Measurements from ENCODE around the gene THOC1. TPM values are rescaled to one million over a fixed set of nuclear protein-coding genes. Genes with fewer than 3 reads are reported as not detected.

The THOC1 gene
- polyA plus RNA-seq, 3 donors: 7.8 to 18.3 (median 8.9) TPM

GRCh38 chr18:212780-213179 is 55.1 kb downstream of the THOC1 start:
- Mint-ChIP-seq H3K36me3 (peaks cover 81 to 84% of the 10 kb centered on the region in 2 donors), H3K27ac (no peak overlapping the region), H3K9me3 (no peaks in the 10 kb centered on the region), H3K4me3 (no peak overlapping the region), H3K4me1 (no peaks in the 10 kb centered on the region), H3K27me3 (ENCODE audit: low read depth in 3 of 3) (peaks cover 0 to 2% (median 0%) of the 10 kb centered on the region in 3 donors)
- Histone ChIP-seq H3K4me3 (replicated peaks in 1 of 3; ENCODE audit: low read depth in 2 of 3, low read length in 3 of 3) (no peak overlapping the region), H3K79me2 (ENCODE audit: insufficient read depth, low read length) (no peaks in the 10 kb centered on the region), H3K27ac (ENCODE audit: low read depth in 1 of 2, low read length in 2 of 2) (no peak overlapping the region), H3K9ac (ENCODE audit: insufficient read depth, low read length, poor library complexity, severe bottlenecking) (no peak overlapping the region), H3K4me1 (ENCODE audit: control insufficient read depth in 1 of 2, insufficient read depth in 2 of 2, low read length in 2 of 2) (no peaks in the 10 kb centered on the region), H3K27me3 (ENCODE audit: control insufficient read depth in 2 of 2, insufficient read depth in 2 of 2, low read length in 2 of 2) (no peaks in the 10 kb centered on the region), H3K4me2 (replicated peaks; ENCODE audit: extremely low read depth, low read length, poor library complexity, severe bottlenecking) (no peak overlapping the region), H3K36me3 (replicated peaks in 1 of 2; ENCODE audit: control insufficient read depth in 1 of 2, insufficient read depth in 2 of 2, low read length in 2 of 2) (peaks cover 84 to 98% of the 10 kb centered on the region in 2 donors), H4K20me1 (ENCODE audit: insufficient read depth, low read length) (no peaks in the 10 kb centered on the region), H2AFZ (ENCODE audit: insufficient read depth, low read depth, low read length, poor library complexity, severe bottlenecking) (no peak overlapping the region), H3K9me3 (replicated peaks in 1 of 2; ENCODE audit: control insufficient read depth in 1 of 2, insufficient read depth in 1 of 2, low read length in 2 of 2) (no peaks in the 10 kb centered on the region)
- no CpG with 5 or more reads among the region's 1 CpG for WGBS (ENCODE audit: insufficient coverage)
- intact Hi-C loops (cut with micrococcal nuclease): no loop called here
- TF ChIP-seq CTCF (IDR thresholded peaks at IDR 0.05): no peak
- DNase-seq: no peak

- no peaks in the 10 kb centered on the region for H3K79me2 ChIP-seq (ENCODE audit: insufficient read depth, low read length)
- intact Hi-C loops (cut with micrococcal nuclease): no loop called here
- Mint-ChIP-seq H3K27ac (no peak overlapping the region), H3K36me3 (peaks cover 77 to 80% of the 10 kb centered on the region in 2 donors), H3K9me3 (no peaks in the 10 kb centered on the region), H3K27me3 (ENCODE audit: low read depth in 3 of 3) (peaks cover 0 to 2% (median 0%) of the 10 kb centered on the region in 3 donors), H3K4me3 (no peak overlapping the region), H3K4me1 (no peaks in the 10 kb centered on the region)
- no peak for DNase-seq
- no peaks in the 10 kb centered on the region for H4K20me1 ChIP-seq (ENCODE audit: insufficient read depth, low read length)
- H3K4me1 ChIP-seq (ENCODE audit: control insufficient read depth in 1 of 2, insufficient read depth in 2 of 2, low read length in 2 of 2): no peaks in the 10 kb centered on the region
- H3K27me3 ChIP-seq (ENCODE audit: control insufficient read depth in 2 of 2, insufficient read depth in 2 of 2, low read length in 2 of 2): no peaks in the 10 kb centered on the region
- H3K4me3 ChIP-seq (replicated peaks in 1 of 3; ENCODE audit: low read depth in 2 of 3, low read length in 3 of 3): no peak overlapping the region
- H2AFZ ChIP-seq (ENCODE audit: insufficient read depth, low read depth, low read length, poor library complexity, severe bottlenecking): no peak overlapping the region
- no peak overlapping the region for H3K4me2 ChIP-seq (replicated peaks; ENCODE audit: extremely low read depth, low read length, poor library complexity, severe bottlenecking)
- no peak overlapping the region for H3K9ac ChIP-seq (ENCODE audit: insufficient read depth, low read length, poor library complexity, severe bottlenecking)
- TF ChIP-seq CTCF (IDR thresholded peaks at IDR 0.05): no peak
- no peaks in the 10 kb centered on the region for H3K9me3 ChIP-seq (replicated peaks in 1 of 2; ENCODE audit: control insufficient read depth in 1 of 2, insufficient read depth in 1 of 2, low read length in 2 of 2)
- peaks cover 81 to 87% of the 10 kb centered on the region in 2 donors for H3K36me3 ChIP-seq (replicated peaks in 1 of 2; ENCODE audit: control insufficient read depth in 1 of 2, insufficient read depth in 2 of 2, low read length in 2 of 2)
- H3K27ac ChIP-seq (ENCODE audit: low read depth in 1 of 2, low read length in 2 of 2): no peak overlapping the region
Observed at GRCh38 chr18:211582-211981, 56.3 kb downstream of the THOC1 start.
